Activated CD8-positive, alpha-beta memory T cell treated with anti-CD3 and anti-CD28 coated beads, Interleukin-2, amount 50 U/mL, for 24 hours (primary cell): ENCODE measurements around the gene PHACTR1.
"Not testable (repeated sequence)": the region's sequence is repeated elsewhere in the genome, so short reads cannot be mapped to it uniquely, and the experiment has no call there.

ENCODE experiments used
- DNase-seq: peaks from one replicate; pipeline ENCODE4 v3.0.0-alpha.2; 2020; ENCODE audit errors: extremely low read depth

PHACTR1 gene

GRCh38 chr6:13157293-13157692 is 440.7 kb downstream of the PHACTR1 start:
- no peak for DNase-seq

- DNase-seq = no peak
Measured at GRCh38 chr6:13159300-13159699, 442.7 kb downstream of the PHACTR1 start.

- not testable (repeated sequence) for DNase-seq
Measured at GRCh38 chr6:13159822-13160221, 443.3 kb downstream of the PHACTR1 start.

GRCh38 chr6:13163161-13163944 is 446.8 kb downstream of the PHACTR1 start:
- DNase-seq = no peak

- DNase-seq = no peak
Measured at GRCh38 chr6:13164291-13164690, 447.7 kb downstream of the PHACTR1 start.

GRCh38 chr6:13165502-13166172 is 449.1 kb downstream of the PHACTR1 start:
- no peak for DNase-seq

- DNase-seq = no peak
Measured at GRCh38 chr6:13166269-13166668, 449.7 kb downstream of the PHACTR1 start.

GRCh38 chr6:13166916-13167315 is 450.3 kb downstream of the PHACTR1 start:
- no peak for DNase-seq

GRCh38 chr6:13172291-13172690 is 455.7 kb downstream of the PHACTR1 start:
- DNase-seq = no peak

- DNase-seq = no peak
Measured at GRCh38 chr6:13175087-13175486, 458.5 kb downstream of the PHACTR1 start.

- no peak for DNase-seq
Measured at GRCh38 chr6:13175759-13176158, 459.2 kb downstream of the PHACTR1 start.

GRCh38 chr6:13177664-13178063 is 461.1 kb downstream of the PHACTR1 start:
- DNase-seq = no peak

GRCh38 chr6:13178107-13178506 is 461.5 kb downstream of the PHACTR1 start:
- DNase-seq = no peak

GRCh38 chr6:13180538-13180937 is 464.0 kb downstream of the PHACTR1 start:
- no peak for DNase-seq

- no peak for DNase-seq
Measured at GRCh38 chr6:13181393-13181792, 464.8 kb downstream of the PHACTR1 start.

- no peak for DNase-seq
Measured at GRCh38 chr6:13183415-13184088, 467.0 kb downstream of the PHACTR1 start.

GRCh38 chr6:13184089-13184468 is 467.5 kb downstream of the PHACTR1 start:
- no peak for DNase-seq

- DNase-seq = no peak
Measured at GRCh38 chr6:13184547-13184946, 468.0 kb downstream of the PHACTR1 start.

GRCh38 chr6:13186861-13187260 is 470.3 kb downstream of the PHACTR1 start:
- DNase-seq = no peak

GRCh38 chr6:13187692-13188091 is 471.1 kb downstream of the PHACTR1 start:
- no peak for DNase-seq

GRCh38 chr6:13188306-13188705 is 471.7 kb downstream of the PHACTR1 start:
- no peak for DNase-seq

- DNase-seq = no peak
Measured at GRCh38 chr6:13189710-13190109, 473.1 kb downstream of the PHACTR1 start.

GRCh38 chr6:13190376-13190775 is 473.8 kb downstream of the PHACTR1 start:
- no peak for DNase-seq
